Erythroblast (primary cell): ENCODE measurements around the gene MATN3.

Experiments
- DNase-seq, 2 experiments: peaks; one replicate each; lab custom pipeline; 2025; lab: John Stamatoyannopoulos, UW
- GATA1 ChIP-seq: IDR thresholded peaks from 2 replicates; pipeline ENCODE4 v1.6.1; 2011; ENCODE audit warnings: low read depth, mild to moderate bottlenecking, control low read depth, low read length, moderate library complexity
- POLR2A ChIP-seq: IDR thresholded peaks from 2 replicates; pipeline ENCODE4 v1.6.1; 2011; ENCODE audit warnings: mild to moderate bottlenecking, low read length

The MATN3 gene

DNA sequence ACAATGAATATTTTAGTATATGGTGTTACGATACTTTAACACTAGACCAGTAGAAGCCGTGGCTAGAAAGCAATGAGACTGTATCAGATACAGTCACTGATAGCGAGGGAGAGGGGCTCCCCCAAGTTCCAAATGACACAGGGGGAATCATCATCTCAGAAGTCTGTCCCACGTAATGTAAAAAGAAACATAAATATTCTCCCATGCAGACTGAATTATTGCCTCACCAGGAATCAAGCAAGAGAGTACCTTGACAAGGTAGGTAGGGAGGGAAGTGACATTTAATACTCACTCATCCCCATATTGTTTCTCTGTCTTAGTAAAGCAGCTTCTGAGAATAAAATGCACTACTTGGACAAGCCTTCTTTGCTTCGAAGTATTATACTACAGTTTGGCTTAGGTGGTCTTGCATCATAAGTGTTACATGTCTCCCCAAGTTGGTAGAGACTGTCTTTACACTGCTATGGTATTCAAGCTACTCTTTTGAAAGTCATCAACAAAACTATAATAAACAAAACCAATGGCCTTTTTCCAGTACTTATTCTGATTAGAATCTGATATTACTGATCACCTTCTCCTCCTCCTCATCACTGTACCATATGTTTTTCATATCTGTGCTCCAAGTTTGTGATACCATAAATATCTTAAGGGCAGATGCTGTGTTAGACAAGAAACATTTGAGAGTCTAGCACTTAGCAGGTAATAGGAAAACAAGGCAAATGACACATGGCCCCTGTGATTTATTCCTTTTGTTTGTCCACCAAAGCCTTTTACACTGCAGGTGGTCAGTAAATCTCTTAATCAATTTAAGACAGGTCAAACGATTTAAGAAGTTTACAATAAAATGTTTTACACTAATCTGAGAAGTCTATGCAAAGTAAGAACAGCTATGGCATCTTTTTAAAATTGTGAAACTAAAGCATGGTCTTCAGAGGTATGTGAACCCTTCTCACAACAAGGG is 36.3 kb upstream of the MATN3 start:
- DNase-seq = peak in 1 of 2 experiments; percentile 26
- TF ChIP-seq POLR2A (no peak), GATA1 (no peak)

DNA sequence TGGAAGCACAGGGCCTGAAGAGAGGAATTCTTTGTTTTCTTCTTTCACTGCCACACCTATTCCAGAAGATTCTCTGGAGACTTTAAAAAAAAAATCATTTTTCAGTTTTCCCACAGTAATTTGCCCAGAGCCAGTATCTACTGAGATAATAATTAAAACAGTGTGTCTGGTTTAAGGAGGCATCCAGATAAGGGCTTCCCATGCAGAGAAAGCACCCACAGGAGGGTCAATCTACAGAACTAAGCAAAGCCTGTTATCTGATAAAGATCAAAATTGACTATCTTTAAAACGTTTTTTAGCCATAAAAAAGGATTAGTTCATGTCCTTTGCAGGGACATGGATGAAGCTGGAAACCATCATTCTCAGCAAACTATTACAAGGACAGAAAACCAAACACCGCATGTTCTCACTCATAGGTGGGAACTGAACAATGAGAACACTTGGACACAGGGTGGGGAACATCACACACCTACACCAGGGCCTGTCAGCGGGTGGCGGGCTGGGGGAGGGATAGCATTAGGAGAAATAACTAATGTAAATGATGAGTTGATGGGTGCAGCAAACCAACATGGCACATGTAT is 33.3 kb upstream of the MATN3 start:
- DNase-seq = peak in 1 of 2 experiments; percentile 27

DNA sequence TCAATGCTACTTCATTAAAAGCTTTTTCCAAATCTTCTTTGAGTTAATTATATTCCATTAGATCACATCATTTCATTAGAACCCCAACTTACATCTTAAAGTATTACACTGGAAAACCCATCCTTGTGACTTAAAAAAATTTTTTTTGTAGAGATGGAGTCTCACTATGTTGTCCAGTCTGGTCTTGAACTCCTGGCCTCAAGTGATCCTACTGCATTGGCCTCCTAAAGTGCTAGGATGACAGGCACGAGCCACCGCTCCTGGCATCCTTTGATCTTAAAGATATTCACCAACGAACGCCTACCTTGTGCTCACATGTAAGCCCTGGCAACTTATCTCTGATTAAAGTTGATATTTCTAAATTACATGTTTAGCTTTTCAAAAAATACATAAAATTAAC is 32.3 kb upstream of the MATN3 start:
- TF ChIP-seq GATA1 (no peak), POLR2A (no peak)
- no peak for DNase-seq

DNA sequence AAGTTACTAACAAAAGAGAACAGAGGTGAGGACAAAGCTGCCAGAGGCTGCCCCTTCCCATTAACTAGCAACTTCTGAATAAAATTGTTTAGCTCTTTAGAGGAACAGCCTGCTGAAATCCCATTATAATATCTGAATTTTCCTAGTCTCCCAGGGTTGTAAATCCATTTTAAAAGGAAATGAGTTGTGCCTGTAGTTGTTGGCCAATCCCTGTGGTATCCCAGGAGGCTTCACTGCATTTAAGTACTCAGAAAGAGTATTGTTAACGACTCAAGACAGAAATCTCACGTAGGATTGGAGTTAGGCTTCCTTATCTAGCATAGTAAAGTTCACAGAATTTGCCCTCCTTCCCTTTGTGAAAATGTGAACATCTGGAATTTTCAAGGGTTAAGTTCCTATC is 30.1 kb upstream of the MATN3 start:
- DNase-seq = no peak
- TF ChIP-seq POLR2A (no peak), GATA1 (no peak)

DNA sequence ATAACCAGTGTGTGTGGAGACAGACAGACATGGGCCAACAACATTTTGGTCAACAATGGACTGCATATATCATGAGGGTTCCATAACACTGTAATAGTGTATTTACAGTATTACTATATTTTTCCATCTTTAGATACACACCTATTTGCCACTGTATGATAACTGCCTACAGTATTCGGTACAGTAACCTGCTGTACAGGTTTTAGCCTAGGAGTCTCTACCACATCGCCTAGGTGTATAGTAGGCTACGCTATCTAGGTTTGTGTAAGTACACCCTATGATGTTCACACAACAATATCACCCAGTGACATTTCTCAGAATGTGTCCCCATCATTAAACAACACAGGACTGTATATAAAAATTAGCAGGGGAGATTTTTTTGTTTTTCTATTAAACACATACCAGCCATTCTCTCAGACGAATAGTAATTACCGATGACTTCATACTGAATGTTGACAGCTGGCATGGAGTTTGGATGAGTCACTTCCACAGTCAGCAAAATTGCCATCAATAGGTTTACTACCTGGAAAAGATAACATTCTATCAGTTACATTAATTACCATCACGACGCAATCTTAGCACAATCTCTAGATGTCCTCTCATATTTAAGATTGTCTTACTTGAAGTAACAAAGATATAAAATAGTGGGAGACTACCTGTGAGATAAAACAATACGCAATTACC is 28.2 kb upstream of the MATN3 start:
- DNase-seq = peak; percentile 3 to 63
- TF ChIP-seq POLR2A = no peak
- TF ChIP-seq GATA1 = no peak

DNA sequence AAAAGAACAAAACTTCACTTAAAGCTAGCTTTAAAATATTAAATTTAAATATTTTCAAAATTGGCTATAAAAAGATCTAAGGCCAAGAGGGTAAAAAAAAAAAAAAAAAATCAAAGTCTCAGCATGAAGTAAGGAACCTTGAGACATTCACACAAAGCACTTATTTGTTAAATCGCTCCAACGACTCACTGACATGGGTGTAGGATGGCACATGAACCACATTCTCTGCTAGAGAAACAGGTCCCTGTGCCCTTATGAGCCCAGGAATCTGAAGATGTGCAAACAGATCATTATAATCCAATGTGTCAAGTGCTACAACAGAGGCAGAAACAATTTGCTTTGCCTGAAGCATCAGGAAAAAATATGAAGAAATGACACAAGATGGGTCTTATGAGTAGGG is 25.2 kb upstream of the MATN3 start:
- DNase-seq = no peak
- TF ChIP-seq GATA1 = no peak
- TF ChIP-seq POLR2A = no peak

DNA sequence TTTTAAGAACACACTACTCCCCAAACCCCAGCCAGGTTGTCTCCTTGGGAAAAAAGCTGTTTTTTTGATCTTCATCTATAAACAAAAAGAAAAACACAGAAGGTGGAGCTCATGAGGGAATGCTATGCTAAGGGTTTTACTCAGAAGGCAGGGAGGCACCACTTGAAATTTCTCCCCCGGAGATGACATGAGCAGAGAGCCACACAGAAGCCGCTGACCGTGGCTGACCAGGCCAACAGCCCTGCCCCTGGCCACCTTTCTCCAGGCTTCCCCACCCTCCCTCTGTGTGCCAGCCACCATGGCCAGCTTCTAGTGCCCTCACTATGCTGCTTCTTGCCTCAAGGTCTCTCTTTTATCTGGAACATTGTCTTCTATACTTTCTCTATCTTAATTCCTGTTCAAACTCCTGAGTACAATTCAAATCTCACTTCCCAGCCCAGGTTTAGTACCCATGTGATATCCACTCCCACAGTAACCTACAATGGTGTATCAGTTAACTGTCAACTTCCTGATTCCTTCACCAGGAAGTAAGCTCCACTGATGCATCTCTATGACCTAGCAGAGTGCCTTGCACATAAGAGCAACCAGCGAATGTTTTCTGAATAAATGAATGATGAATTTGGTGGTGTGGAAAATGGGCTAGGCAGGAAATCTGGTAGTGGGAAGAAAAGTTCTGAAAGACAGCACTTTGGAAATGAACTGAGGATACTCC is 23.6 kb upstream of the MATN3 start:
- no peak for TF ChIP-seq POLR2A
- TF ChIP-seq GATA1 = no peak
- no peak for DNase-seq

DNA sequence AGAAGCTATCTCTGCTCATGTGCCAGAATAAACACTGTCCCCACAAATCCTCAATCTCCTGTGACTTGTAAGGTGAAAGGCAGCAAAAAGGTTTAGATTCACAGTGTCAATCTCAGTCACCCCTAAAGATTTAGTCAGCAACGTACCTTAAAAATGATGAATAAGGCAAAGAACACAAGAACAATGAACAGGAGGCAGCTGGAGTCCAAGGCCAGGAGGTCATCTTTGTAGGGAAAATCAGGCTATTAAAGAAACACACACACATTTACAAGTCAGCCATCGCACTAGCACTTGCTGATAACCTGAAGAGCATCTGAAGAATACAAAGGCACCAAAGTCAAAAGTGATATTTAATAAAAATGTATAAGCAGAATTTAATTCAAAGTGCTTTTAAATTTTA is 22.4 kb upstream of the MATN3 start:
- no peak for DNase-seq
- TF ChIP-seq GATA1 = no peak
- no peak for TF ChIP-seq POLR2A

DNA sequence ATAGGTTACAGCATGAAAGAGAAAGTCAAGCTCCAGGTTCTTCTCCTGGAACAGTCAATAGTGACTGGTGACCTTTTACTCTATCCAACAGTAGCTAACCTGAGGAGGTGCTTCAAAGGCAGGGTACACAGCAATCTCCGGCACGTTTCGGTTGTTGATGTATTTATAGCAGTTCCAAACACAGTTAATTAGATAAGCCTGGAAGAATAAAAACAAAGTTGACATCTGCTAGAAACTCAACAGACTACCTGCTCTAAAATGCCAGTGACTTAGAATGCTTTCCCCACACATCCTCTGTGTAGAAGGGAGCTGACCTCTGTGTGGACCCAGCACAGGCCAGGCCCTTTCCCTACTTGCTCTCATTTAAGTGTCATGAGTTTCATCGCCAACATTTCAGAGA is 21.8 kb upstream of the MATN3 start:
- no peak for DNase-seq
- no peak for TF ChIP-seq GATA1
- no peak for TF ChIP-seq POLR2A

DNA sequence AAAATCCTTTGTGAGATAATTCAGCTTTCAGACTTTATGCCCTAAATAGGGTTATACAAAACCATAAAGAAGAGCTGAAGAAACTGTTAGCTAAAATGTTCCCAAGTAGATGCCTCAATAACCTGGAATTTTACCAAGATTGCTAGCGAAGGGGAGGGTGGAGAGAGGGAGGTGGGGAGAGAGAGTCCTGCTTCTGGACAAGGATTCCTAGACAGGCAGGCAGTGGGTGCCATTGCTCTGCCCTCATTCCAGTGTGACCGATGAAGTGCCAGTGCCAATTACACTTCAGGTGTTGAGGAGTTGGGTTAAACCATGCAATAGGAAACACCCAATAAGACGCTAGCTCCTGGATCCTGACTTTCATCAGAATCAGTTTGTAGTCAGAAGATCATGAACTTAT is 20.9 kb upstream of the MATN3 start:
- no peak for DNase-seq
- TF ChIP-seq POLR2A (no peak), GATA1 (no peak)

DNA sequence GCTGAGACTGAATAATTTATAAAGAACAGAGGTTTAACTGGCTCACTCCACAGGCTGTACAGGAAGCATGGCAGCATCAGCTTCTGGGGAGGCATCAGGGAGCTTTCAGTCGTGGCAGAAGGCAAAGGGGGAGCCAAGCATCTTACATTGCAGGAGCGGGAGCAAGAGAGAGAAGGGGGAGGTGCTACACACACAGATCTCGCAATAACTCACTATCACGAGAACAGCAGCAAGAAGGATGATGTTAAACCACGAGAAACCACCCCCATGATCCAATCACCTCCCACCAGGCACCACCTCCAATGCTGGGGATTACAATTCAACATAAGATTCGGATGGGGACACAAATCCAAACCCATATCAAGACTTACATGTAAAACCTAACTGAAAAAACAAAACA is 17.8 kb upstream of the MATN3 start:
- peak in 1 of 2 experiments; percentile 10 for DNase-seq
- no peak for TF ChIP-seq GATA1
- no peak for TF ChIP-seq POLR2A

DNA sequence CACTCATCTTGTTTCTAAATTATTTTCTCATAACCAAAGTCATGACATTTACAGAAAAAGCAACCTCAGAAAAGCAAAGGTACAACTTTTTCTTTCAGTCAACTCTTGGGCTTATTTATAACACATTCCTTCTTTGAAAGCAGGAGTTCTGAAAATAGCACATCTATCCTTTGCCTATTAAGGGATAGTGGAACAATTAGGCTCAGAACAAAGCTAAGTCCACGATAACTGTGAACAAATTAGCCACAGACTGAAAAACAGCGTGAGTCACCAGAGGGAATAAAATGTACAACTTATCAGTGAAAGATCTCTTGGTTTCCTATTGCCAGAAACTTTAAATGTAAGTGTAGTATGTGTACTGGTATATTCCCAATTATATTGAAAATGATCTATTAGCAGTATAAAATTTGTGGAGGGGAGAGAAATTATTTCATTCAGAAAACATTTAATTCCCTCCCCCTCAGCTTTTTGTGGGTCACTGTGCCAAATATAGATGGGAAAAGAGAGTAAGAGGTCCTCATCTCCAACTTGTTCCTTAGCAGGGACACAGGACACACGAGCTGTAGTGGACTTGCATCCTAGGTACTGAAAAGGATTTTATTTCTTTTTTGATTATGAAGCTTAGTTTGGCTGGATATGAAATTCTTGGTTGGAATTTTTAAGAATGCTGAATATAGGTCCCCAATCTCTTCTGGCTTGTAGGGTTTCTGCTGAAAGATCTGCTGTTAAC is 15.4 kb upstream of the MATN3 start:
- DNase-seq = no peak
- TF ChIP-seq POLR2A (no peak), GATA1 (no peak)

DNA sequence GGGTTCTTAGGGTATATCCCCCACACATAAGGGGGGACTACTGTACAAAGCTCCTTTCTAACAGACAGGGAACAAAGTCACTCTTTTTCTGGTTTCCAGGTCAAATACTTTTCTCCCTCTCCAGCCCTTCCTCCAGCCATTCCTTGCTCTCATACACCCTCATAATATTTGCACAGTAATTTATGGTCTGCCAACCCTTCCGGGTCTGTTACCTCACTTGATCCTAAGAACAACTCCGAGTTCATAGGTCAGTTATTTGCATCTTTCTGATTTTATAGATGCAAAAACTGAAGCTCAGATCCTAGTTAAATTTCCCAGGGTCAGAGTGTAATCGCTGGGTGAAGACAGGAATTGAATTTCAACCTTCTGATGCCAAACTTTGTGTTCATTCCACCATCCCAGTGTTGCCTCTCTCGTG is 14.8 kb upstream of the MATN3 start:
- DNase-seq = no peak
- TF ChIP-seq GATA1 (no peak), POLR2A (no peak)
